ENCODE measurements around the gene KIF21A. TPM values are rescaled to one million over a fixed set of nuclear protein-coding genes. Genes with fewer than 3 reads are reported as not detected.

Gene KIF21A
- total RNA-seq, 4 donors from 2014 or later = 26.4 to 55.0 (median 40.7) TPM

DNA sequence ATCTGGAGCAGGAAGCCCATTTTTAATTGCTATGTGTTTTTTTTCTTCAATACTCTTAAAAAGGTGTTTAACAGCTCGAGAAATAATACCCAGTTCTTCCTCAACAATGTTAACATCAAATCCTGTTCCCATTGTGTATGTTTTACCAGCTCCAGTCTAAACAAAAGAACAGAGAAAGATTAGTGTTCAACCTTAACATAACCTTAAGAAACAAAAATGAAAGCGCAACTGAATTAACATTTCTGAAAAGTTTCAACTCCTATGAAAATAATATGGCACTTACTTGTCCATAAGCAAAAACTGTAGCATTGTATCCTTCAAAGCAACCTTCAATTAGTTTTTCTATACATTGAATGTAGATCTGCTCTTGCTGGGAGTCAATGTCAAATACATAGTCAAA is 73.2 kb downstream of the KIF21A start:
- Histone ChIP-seq H3K27ac (no peak overlapping the region), H3K27me3 (no peaks in the 10 kb centered on the region), H3K9me3 (no peaks in the 10 kb centered on the region), H3K36me3 (no peaks in the 10 kb centered on the region), H3K4me1 (no peaks in the 10 kb centered on the region), H3K4me3 (no peak overlapping the region)
- WGBS = 92% methylated on average over 2 of the region's 2 CpGs
- DNase-seq (ENCODE audit: low spot score in 2 of 2) = no peak
- TF ChIP-seq POLR2A (IDR thresholded peaks at IDR 0.05) (no peak), POLR2AphosphoS5 (IDR thresholded peaks at IDR 0.05) (no peak)

- no peaks in the 10 kb centered on the region for H3K36me3 ChIP-seq
- H3K4me1 ChIP-seq = no peaks in the 10 kb centered on the region
- H3K27ac ChIP-seq = no peak overlapping the region
- TF ChIP-seq CTCF (IDR thresholded peaks at IDR 0.05) (no peak), POLR2AphosphoS5 (IDR thresholded peaks at IDR 0.05) (no peak), POLR2A (IDR thresholded peaks at IDR 0.05) (no peak), EP300 (IDR thresholded peaks at IDR 0.05) (no peak)
- no peak overlapping the region for H3K4me3 ChIP-seq
- 86% methylated on average over 2 of the region's 2 CpGs for WGBS
- DNase-seq (ENCODE audit: low spot score in 2 of 2) = no peak
- H3K9me3 ChIP-seq = no peaks in the 10 kb centered on the region
- H3K27me3 ChIP-seq = no peaks in the 10 kb centered on the region
Measured at GRCh38 chr12:39368891-39369290, 74.0 kb downstream of the KIF21A start.

DNA sequence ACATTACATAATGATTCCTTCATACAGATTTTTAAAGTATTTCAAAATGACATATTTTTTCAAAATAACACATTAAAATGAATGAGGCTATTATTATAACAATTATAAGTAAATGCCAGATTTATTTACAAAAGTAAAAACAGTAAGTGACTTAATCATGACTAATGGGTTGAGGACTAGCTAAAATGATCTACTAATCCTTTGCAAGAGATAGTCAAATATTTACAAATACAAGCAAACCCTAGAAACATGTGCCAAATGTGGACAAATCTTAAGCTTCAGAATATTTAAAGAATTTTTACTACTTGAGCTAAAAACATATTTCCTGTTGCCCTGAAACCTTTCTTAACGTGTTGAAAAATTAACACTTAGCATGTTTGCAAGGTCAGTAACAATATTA is 74.8 kb downstream of the KIF21A start:
- H3K4me1 ChIP-seq = no peaks in the 10 kb centered on the region
- WGBS = 42% methylated on average over 1 of the region's 1 CpG
- H3K36me3 ChIP-seq = no peaks in the 10 kb centered on the region
- H3K9me3 ChIP-seq = no peaks in the 10 kb centered on the region
- H3K27me3 ChIP-seq = no peaks in the 10 kb centered on the region
- no peak for TF ChIP-seq CTCF (IDR thresholded peaks at IDR 0.05)
- TF ChIP-seq POLR2A (IDR thresholded peaks at IDR 0.05) = no peak
- no peak for TF ChIP-seq POLR2AphosphoS5 (IDR thresholded peaks at IDR 0.05)
- no peak for TF ChIP-seq EP300 (IDR thresholded peaks at IDR 0.05)
- DNase-seq (ENCODE audit: low spot score in 2 of 2) = no peak
- no peak overlapping the region for H3K27ac ChIP-seq
- no peak overlapping the region for H3K4me3 ChIP-seq

GRCh38 chr12:39367494-39367893 is 75.4 kb downstream of the KIF21A start:
- DNase-seq (ENCODE audit: low spot score in 2 of 2) = no peak
- Histone ChIP-seq H3K27ac (no peak overlapping the region), H3K36me3 (no peaks in the 10 kb centered on the region), H3K27me3 (no peaks in the 10 kb centered on the region), H3K4me3 (no peak overlapping the region), H3K4me1 (no peaks in the 10 kb centered on the region), H3K9me3 (no peaks in the 10 kb centered on the region)
- no peak for TF ChIP-seq POLR2A (IDR thresholded peaks at IDR 0.05)
- TF ChIP-seq POLR2AphosphoS5 (IDR thresholded peaks at IDR 0.05) = no peak
- no peak for TF ChIP-seq CTCF (IDR thresholded peaks at IDR 0.05)
- no peak for TF ChIP-seq EP300 (IDR thresholded peaks at IDR 0.05)

DNA sequence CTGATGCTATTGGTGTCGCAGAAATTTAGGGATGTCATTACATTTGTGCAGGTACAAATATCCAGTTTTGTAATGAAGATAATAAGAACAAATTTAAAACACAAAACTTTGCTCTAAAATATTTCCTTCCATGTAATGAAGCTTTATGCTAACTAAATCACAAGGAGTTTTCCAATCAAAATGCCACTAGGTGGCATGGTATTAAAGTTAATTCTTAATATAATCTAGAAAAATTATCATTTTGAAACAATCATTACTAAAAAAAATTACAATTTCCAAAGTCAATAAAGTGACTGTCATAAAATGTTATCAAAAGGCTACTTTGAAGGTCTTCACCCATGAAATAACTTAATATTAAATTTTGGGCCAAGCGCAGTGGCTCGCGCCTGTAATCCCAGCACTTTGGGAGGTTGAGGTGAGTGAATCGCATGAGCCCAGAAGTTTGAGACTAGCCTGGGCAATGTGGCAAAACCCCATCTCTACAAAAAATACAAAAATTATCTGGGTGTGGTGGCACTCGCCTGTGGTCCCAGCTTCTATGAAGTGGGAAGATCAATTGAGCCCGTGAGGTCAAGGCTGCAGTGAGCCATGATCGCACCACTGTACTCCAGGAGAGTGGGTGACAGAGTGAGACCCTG is 77.4 kb downstream of the KIF21A start:
- TF ChIP-seq CTCF (IDR thresholded peaks at IDR 0.05) = no peak
- TF ChIP-seq EP300 (IDR thresholded peaks at IDR 0.05) = no peak
- no peak for TF ChIP-seq POLR2A (IDR thresholded peaks at IDR 0.05)
- no peak for TF ChIP-seq POLR2AphosphoS5 (IDR thresholded peaks at IDR 0.05)

DNA sequence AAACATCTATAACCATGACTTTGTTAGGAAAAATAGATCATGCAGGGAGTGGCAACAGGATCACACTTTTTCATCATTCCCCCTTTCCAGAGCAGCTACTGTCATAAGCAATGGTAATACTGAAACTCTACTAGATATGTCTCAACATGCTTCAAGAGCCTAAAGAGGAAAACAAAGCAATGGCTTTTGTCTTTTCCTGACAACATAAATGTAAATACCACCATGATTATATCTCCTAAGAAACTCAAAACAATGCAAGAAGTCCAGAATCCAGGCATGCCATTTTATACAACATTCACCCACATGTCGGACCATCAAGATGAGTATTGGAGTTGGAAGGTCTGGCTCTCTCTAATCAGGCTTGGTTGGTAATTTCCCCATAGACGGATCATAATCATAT is 78.7 kb downstream of the KIF21A start:
- TF ChIP-seq EP300 (IDR thresholded peaks at IDR 0.05) (no peak), CTCF (IDR thresholded peaks at IDR 0.05) (no peak), POLR2A (IDR thresholded peaks at IDR 0.05) (no peak), POLR2AphosphoS5 (IDR thresholded peaks at IDR 0.05) (no peak)
- no peak overlapping the region for H3K27ac ChIP-seq
- H3K9me3 ChIP-seq = no peaks in the 10 kb centered on the region
- H3K4me1 ChIP-seq = no peaks in the 10 kb centered on the region
- no peak for DNase-seq (ENCODE audit: low spot score in 2 of 2)
- H3K4me3 ChIP-seq = no peak overlapping the region
- no peaks in the 10 kb centered on the region for H3K27me3 ChIP-seq
- 92% methylated on average over 2 of the region's 2 CpGs for whole genome bisulfite sequencing
- H3K36me3 ChIP-seq = peaks cover 5% of the 10 kb centered on the region

More for the DNA sequence above, 77.4 kb downstream of the KIF21A start:
- Histone ChIP-seq H3K4me3 (no peak overlapping the region), H3K27ac (no peak overlapping the region), H3K36me3 (peaks cover 5% of the 10 kb centered on the region), H3K9me3 (no peaks in the 10 kb centered on the region), H3K4me1 (no peaks in the 10 kb centered on the region), H3K27me3 (no peaks in the 10 kb centered on the region)
- WGBS = 93% methylated on average over 8 of the region's 8 CpGs
- DNase-seq (ENCODE audit: low spot score in 2 of 2) = no peak
